NB4 (cell line): ENCODE measurements around the gene HOMER2.

Experiments
- MYC ChIP-seq: IDR thresholded peaks from 2 replicates; pipeline ENCODE4 v1.6.1; 2011; ENCODE audit warnings: low read depth, low read length
- POLR2A ChIP-seq: IDR thresholded peaks from 2 replicates; pipeline ENCODE4 v1.6.1; 2011; ENCODE audit warnings: mild to moderate bottlenecking; ENCODE audit not compliant: insufficient read length; ENCODE audit errors: extremely low read depth
- TF ChIP-seq, protein P1 (sequence below): IDR thresholded peaks from one replicate; pipeline ENCODE4 v1.5.1; 2012; ENCODE audit warnings: low read depth, low read length
- TF ChIP-seq, protein P2 (sequence below): IDR thresholded peaks from 2 replicates; pipeline ENCODE4 v1.6.1; 2011; ENCODE audit warnings: low read depth, low read length

DNA sequence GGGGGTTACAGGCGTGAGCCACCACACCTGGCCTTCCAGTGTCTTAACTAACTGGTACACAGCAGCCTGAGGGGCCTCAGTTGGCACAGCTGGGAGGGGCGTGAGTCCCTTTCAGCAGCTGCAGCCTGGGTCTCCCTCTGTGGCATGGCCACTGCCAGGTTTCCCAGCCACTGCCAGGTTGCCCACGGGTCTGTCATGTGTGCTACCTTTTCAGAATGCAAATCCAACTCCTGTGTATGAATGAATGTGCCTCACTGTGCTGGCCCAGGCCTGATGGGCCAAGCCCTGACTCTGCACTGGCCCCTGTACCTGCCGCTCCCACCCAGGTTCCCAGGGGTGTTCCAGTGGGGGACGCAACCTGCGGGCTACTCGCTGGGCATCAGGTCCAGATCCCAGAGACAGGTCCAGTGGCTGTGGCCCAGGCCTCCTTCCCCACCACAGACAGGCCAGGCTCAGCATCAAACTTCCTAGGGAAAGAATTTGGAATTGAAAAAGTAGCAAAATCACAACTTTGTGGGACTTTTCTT, 117.1 kb downstream of the HOMER2 start:
- TF ChIP-seq, protein P1, sequence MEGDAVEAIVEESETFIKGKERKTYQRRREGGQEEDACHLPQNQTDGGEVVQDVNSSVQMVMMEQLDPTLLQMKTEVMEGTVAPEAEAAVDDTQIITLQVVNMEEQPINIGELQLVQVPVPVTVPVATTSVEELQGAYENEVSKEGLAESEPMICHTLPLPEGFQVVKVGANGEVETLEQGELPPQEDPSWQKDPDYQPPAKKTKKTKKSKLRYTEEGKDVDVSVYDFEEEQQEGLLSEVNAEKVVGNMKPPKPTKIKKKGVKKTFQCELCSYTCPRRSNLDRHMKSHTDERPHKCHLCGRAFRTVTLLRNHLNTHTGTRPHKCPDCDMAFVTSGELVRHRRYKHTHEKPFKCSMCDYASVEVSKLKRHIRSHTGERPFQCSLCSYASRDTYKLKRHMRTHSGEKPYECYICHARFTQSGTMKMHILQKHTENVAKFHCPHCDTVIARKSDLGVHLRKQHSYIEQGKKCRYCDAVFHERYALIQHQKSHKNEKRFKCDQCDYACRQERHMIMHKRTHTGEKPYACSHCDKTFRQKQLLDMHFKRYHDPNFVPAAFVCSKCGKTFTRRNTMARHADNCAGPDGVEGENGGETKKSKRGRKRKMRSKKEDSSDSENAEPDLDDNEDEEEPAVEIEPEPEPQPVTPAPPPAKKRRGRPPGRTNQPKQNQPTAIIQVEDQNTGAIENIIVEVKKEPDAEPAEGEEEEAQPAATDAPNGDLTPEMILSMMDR: no peak
- TF ChIP-seq MYC: no peak
- TF ChIP-seq POLR2A: no peak
- TF ChIP-seq, protein P2, sequence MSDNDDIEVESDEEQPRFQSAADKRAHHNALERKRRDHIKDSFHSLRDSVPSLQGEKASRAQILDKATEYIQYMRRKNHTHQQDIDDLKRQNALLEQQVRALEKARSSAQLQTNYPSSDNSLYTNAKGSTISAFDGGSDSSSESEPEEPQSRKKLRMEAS: no peak
